Hippocampal formation (tissue), 2 donors: ENCODE results near the gene EPB42.
"Not testable (repeated sequence)": the region's sequence is repeated elsewhere in the genome, so short reads cannot be mapped to it uniquely, and the experiment has no call there.

Source experiments
- DNase-seq, 2 donors: peaks; one replicate each; lab custom pipeline; 2025; lab: John Stamatoyannopoulos, UW

The EPB42 gene

DNA sequence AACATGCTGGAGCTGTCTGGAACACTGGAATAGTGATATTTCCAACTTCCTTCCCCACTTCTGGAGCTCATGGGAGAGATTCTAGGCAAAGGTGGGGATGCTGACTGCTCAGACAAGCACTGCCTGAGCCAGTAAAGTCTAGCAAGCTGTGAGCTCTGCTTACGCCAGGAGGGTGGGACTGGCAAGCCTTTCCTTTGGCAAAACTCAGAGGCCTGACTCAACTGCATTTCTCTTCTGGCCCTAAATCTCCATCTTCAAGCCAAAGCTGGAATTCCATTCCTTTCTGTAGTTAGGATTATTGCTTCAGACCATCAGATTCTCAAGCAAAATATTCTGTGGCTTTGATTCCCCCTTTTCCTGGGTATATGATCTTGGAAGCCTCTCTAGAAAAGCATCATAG, 20.3 kb upstream of the EPB42 start:
- DNase-seq: peak in 1 of 2 donors; percentile 30

DNA sequence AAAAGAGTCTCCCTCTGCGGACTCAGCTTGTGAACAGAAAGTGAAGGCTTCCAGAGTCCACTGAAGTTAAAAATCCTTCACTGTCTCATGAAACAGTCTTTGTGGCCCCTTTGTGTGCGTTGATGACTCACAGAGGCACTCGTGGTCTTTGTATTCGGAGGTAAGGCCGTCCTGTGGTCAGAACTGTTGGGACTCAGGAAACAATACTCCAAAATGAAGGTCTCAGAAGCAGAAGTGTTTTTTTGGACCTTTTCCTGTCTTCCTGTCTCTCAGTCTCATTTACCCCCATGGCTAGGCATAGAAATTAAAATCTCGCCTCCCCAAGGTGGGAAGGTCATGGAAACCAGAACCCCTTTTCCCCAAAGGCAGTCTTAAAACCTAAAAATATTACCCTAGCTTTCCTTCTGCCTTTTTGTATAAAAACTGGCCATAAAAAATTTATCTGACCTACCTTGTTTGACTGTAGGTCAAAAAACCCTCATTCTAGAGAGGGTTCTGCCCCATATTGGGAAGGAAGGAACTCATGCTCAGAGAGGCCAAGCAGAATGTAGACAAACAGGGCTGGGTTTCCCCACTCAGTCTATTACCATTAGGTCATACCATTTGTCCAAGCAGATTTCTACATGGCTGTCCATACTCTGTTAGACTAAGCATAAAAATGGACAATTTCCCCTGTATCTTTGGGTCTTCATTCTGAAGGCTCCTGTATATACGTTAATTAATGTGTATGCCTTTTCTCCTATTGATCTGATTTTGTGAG, 19.1 kb upstream of the EPB42 start:
- no peak for DNase-seq

GRCh38 chr15:43238671-43239131, 17.9 kb upstream of the EPB42 start:
- DNase-seq: no peak

DNA sequence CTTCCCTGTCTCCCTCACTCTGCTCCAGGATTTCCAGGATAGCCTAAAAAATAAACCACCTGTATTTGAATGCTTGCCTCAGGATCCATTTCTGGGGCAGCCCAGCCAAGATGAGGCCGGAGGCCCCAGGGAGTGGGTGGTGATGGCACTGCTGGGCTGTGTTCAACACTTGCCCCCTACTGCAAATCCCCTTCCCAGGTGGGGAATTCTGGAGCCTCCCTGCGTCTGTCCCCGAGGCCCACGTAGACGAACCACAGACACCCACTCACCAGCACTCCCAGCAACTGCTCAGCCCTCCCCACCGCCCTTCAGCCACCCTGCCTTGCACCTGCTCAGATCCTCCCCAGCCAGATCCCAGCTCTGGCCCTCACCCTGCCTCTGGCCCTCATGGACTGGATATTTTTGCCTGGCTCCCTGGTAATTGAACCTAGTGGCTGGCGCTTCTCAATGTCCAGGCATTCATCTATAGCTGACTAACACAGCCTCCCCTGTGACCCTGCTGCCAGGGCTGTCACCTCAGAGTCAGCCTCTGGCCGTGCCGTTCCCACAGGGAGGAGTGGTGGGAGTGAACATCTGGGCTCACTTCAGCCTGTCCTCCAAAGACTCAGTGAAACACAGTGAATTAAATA, 17.1 kb upstream of the EPB42 start:
- no peak for DNase-seq

- no peak for DNase-seq
Measured at GRCh38 chr15:43235536-43235935, 14.7 kb upstream of the EPB42 start.

GRCh38 chr15:43232289-43232874, 11.6 kb upstream of the EPB42 start:
- no peak for DNase-seq

- no peak for DNase-seq
Measured at GRCh38 chr15:43230640-43231115, 9.9 kb upstream of the EPB42 start.

DNA sequence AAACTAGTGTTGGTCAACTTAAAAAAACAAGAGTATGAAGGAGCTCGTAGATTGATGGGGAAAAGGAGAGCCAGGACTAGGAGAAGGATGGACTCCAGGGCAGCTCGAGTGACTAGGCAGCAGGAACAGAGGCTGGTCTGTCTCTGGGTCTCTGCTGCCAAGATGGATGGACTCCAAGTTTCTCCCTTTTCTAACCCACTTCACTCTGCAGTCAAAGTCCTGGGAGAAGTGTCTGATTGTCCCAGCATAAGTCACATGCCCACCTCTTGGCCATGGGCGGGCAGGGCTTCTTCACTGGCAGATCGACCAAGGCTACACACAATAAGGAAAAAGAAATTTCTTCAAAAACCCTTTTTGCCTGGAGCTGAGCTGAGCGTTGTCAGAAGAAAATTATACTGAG, 9.2 kb upstream of the EPB42 start:
- peak; percentile 40 to 45 for DNase-seq

DNA sequence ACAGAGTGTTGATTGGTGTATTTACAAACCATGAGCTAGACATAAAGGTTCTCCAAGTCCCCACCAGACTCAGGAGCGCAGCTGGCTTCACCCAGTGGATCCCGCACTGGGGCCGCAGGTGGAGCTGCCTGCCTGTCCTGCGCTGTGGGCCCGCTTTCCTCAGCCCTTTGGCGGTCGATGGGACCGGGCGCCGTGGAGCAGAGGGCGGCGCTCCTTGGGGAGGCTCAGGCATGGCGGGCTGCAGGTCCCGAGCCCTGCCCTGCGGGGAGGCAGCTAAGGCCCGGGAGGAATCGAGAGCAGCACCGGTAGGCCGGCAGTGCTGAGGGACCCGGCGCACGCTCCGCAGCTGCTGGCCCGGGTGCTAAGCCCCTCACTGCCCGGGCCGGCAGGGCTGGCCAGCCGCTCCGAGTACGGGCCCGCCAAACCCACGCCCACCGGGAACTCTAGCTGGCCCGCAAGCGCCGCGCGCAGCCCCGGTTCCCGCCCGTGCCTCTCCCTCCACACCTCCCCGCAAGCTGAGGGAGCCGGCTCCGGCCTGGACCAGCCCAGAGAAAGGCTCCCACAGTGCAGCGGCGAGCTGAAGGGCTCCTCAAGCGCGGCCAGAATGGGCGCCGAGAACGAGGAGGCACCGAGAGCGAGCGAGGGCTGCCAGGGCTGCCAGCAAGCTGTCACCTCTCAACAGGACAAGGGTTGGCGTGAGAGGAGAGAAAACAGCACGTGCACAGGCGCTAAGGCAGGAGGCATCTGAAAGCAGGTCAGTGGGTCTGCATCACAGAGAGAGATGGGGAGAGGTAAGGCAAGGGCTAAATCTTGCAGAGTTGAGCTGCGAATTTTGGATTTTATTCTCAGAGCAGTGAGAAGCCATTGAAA, 5.9 kb upstream of the EPB42 start:
- DNase-seq: no peak

GRCh38 chr15:43225950-43226255, 5.1 kb upstream of the EPB42 start:
- not testable (repeated sequence) for DNase-seq

- peak; percentile 22 to 30 for DNase-seq
Measured at GRCh38 chr15:43225201-43225949, 4.6 kb upstream of the EPB42 start.

DNA sequence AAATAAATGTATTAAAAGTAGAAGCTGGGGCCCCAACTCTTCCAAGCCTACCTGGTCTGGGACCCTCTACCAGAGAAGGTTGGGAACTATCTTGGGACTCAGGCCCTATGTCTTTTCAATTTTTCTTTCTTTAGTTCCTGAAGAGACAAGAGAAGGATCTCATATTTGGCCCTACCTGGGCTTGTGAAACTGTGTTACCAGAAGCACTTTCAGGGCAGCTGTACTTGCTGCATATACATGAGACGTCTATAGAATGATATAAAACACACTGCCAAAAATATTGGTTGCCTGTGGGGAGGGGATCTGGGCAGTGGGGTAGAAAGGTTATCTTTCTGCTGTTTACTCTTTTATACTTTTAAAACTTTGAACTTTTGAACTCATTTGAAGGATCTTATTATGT, 604 bp upstream of the EPB42 start:
- DNase-seq: no peak

GRCh38 chr15:43219929-43220928, 589 bp downstream of the EPB42 start:
- no peak for DNase-seq

GRCh38 chr15:43218908-43219706, 1.7 kb downstream of the EPB42 start:
- DNase-seq: no peak

DNA sequence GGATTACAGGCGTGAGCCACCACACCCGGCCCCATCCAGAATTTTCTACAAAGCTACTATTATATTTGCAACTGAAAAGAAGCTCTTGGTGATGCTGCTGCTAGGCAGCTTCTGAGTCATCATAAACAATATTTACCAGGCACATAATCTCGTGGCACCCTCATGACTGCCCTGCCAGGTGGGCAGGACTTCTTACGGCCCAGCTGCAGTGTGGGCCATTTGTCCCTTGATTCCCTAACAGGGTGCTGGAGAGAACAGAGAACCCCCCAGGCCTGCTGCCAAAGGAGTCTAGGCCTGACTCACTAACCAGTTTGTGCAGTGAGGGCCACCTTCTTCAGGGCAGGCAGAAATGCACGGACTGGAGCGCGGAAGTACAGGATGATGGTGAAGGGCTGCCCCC, 4.9 kb downstream of the EPB42 start:
- DNase-seq: no peak

DNA sequence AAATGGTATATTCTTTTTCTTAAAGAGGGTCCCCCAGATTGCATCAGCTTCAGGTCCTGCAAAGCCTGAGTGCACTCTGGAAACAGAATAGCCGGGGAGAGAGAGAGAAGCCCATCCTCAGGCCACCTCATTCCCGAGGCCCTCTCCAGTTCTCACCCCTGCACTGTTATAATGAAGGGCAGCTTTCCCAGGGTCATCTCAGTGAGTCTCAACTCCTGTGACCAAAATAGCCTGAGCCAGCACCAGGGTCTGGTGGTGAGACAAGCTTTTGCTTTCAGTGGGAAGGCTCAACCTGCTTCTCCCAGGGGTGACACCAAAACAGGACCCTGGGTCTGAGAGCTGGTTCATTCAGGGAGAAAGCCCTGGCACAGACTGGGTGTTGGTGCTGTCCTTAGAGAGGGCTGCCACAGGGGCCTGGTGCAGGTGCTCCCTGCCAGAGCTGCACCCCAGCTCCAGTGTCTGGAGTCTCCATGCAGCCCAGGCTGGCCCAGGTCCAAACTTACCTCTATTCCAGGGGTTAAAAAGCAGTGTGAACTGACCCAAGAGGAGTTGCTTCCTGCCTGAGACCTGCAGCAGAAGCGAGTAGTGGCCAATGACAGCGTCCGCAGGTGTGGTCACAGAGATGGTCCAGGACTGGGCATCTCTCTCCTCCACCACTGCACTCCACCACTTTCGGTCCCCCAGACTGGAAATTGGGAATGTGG, 6.1 kb downstream of the EPB42 start:
- no peak for DNase-seq

DNA sequence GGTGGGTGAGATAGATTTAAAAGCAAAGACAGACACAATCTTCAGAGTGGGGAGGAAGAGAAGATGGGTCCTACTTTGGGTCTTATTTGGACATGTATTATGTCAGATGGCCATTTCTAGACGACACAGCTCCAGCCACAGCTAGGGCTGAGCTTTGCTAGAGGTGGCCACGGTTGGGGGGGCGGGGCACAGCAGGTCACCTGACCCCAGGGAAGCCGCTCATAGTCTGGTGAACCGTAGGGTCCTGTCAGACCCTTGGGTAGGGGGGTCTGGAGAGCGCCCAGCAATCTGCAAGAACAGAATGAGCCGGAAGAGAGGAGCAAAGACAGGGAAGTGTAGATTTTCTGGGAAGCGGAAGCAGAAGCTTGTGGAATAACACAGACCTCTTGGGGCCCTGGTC, 6.6 kb downstream of the EPB42 start:
- no peak for DNase-seq

DNA sequence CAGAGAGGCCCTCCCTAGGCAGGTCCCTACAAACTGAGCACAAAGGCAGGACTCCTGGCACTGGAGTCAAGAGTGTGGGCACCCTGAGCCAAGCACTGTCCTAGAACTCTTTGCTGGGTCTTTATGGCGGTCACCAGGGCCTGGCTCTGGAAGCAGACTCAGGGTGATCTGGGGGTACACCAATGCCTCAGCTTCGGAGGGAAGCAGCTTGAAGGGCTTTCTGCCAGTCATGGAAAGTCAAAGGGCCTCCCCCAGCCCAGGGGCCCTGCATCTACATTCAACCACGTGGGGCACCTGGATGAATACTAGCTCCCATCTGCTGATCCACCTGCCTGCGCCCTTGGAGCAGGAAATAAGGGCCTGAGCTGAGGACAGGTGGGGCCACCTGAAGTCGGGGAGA, 7.4 kb downstream of the EPB42 start:
- DNase-seq: no peak

DNA sequence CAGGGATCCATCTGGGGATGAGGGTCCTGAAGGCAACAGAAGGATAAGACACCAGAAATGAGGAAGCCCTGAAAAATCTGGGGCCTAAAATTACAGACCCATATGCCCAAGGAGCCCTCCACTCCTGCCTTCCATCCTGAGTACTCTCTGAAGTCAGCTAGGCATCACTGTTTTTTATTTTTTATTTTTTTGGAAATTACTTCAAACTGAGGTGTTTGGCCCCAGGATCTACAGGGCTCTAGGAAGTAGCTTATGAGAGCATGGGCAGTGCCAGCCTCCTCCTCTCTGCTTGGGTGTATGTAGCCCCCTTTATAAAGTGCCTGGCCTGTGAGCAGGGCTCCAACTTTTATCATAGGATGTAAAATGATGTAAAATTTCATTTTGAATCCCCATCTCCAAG, 7.9 kb downstream of the EPB42 start:
- no peak for DNase-seq
